Gastrocnemius medialis (tissue), 4 donors: Measurements from ENCODE around the gene TMEM234. TPM values are rescaled to one million over a fixed set of nuclear protein-coding genes. Genes with fewer than 3 reads are reported as not detected.

Experiments used
- ATAC-seq, 2 donors: fragments of 150-250 bp; one replicate each; pipeline ENCODE4 v1.9.1; 2016
- DNase-seq, 2 donors: peaks; one replicate each; pipeline ENCODE4 v3.0.0-alpha.2; 2019
- H3K27ac ChIP-seq, 4 donors: fragments of 200-600 bp; sonication (generic); 1 replicate in 1 of 4; 2 replicates in 3 of 4; pipeline ENCODE4 v1.5.1; 2016 to 2018; ENCODE audit warnings: mild to moderate bottlenecking in 2 of 4, moderate library complexity in 1 of 4
- H3K27me3 ChIP-seq, 3 donors: fragments of 200-600 bp; sonication (generic) in 2 of 3; 1 replicate in 1 of 3; 2 replicates in 2 of 3; pipeline versions ENCODE4 v1.5.1 to v1.6.0; 2016 to 2019; ENCODE audit warnings: mild to moderate bottlenecking in 1 of 3, moderate library complexity in 1 of 3
- H3K36me3 ChIP-seq, 2 donors: fragments of 200-600 bp; sonication (generic) in 1 of 2; one replicate each; pipeline ENCODE4 v1.5.1; 2017 to 2018
- H3K4me1 ChIP-seq, 2 donors: fragments of 200-600 bp; sonication (generic) in 1 of 2; one replicate each; pipeline ENCODE4 v1.5.1; 2016 to 2017; ENCODE audit warnings: mild to moderate bottlenecking in 2 of 2
- H3K4me3 ChIP-seq, 4 donors: fragments of 200-600 bp; sonication (generic) in 3 of 4; 1 replicate in 1 of 4; 2 replicates in 3 of 4; pipeline ENCODE4 v1.5.1; 2016 to 2019; ENCODE audit warnings: mild to moderate bottlenecking in 2 of 4
- H3K9me3 ChIP-seq, 3 donors: fragments of 200-600 bp; sonication (generic) in 2 of 3; 1 replicate in 1 of 3; 2 replicates in 2 of 3; pipeline ENCODE4 v1.5.1; 2016 to 2019
- POLR2A ChIP-seq, 2 donors: fragments of 450-650 bp; IDR thresholded peaks; one replicate each; pipeline ENCODE4 v1.6.1; 2017; ENCODE audit warnings: antibody characterized with exemption in 2 of 2, mild to moderate bottlenecking in 2 of 2, moderate library complexity in 2 of 2
- in situ Hi-C, 4 donors: fragments of 200-750 bp; cut with MboI; loops; one replicate each; pipeline versions ENCODE4 v1.15.0 to v1.8.0; 2017; ENCODE audit warnings: low sequenced_read_pairs in 4 of 4
- intact Hi-C: fragments of 100-400 bp; cut with DNase I; formaldehyde crosslinking; loops from one replicate; pipeline ENCODE4 v1.15.1; 2023; ENCODE audit warnings: low total_unique reads
- total RNA-seq, 4 donors: library from RNA; depleted of rRNA; stranded (reverse); fragments of >200 nt; gene quantifications; one replicate each; pipeline versions ENCODE4 v1.1.0 to v1.2.3, GENCODE V29; 2016
- TF ChIP-seq, protein P1 (sequence below), 5 experiments: fragments of 450-650 bp in 3 of 5; fragments of 200-600 bp in 2 of 5; sonication (generic) in 2 of 5; IDR thresholded peaks in 4 of 5; conservative IDR thresholded peaks in 1 of 5; 1 replicate in 4 of 5; 2 replicates in 1 of 5; pipeline ENCODE4 v1.5.1; 2016 to 2019; ENCODE audit warnings: antibody characterized with exemption in 5 of 5, mild to moderate bottlenecking in 3 of 5, moderate library complexity in 3 of 5

TMEM234 gene
- total RNA-seq, 4 donors from 2014 or later = 1.6 to 4.6 (median 4.4) TPM

DNA sequence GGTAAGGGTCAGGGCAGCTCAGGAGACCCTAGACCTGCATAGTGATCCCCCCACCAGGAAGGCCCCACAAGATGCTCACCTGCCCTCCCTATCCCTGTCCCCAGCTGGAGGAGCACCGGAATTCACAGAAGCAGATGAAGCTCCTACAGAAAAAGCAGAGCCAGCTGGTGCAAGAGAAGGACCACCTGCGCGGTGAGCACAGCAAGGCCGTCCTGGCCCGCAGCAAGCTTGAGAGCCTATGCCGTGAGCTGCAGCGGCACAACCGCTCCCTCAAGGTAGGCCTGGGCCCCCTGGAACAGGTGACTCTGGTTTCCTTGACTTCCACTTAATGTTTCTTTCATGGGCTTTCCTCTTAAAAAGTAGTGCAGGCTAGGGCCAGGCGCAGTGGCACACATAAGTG, 34.3 kb downstream of the TMEM234 start:
- Histone ChIP-seq H3K4me1 (peaks cover 12 to 18% of the 10 kb centered on the region in 2 donors), H3K36me3 (peaks cover 4 to 83% of the 10 kb centered on the region in 2 donors), H3K4me3 (no peak overlapping the region), H3K27ac (no peak overlapping the region), H3K9me3 (no peaks in the 10 kb centered on the region), H3K27me3 (no peaks in the 10 kb centered on the region)
- DNase-seq (no peak), ATAC-seq (no peak)
- intact Hi-C loops (no loop called here), in situ Hi-C loops (no loop called here)
- TF ChIP-seq, protein P1, sequence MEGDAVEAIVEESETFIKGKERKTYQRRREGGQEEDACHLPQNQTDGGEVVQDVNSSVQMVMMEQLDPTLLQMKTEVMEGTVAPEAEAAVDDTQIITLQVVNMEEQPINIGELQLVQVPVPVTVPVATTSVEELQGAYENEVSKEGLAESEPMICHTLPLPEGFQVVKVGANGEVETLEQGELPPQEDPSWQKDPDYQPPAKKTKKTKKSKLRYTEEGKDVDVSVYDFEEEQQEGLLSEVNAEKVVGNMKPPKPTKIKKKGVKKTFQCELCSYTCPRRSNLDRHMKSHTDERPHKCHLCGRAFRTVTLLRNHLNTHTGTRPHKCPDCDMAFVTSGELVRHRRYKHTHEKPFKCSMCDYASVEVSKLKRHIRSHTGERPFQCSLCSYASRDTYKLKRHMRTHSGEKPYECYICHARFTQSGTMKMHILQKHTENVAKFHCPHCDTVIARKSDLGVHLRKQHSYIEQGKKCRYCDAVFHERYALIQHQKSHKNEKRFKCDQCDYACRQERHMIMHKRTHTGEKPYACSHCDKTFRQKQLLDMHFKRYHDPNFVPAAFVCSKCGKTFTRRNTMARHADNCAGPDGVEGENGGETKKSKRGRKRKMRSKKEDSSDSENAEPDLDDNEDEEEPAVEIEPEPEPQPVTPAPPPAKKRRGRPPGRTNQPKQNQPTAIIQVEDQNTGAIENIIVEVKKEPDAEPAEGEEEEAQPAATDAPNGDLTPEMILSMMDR (IDR thresholded peaks at IDR 0.05 in 4 of 5, conservative IDR thresholded peaks at IDR 0.05 in 1 of 5) = no peak
- no peak for TF ChIP-seq POLR2A (IDR thresholded peaks at IDR 0.05)

DNA sequence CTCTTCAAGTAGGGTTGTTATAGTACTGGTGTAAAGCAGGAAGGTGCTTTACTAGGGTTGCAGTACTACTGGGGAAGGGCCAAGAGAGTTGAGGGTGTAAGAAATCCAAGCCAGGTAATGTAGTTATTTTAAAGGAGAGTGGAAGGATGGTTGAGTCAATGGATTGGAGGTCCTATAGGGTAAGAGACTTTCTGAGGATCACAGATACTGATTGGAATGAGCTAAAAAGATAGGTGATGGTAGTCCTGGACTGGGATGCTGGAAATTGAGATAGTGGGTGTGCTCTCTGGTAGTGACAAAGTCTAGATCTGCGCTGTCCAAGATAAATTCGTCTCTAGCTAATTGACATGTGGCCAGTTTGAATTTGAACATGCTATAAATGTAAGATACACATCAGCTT, 35.7 kb downstream of the TMEM234 start:
- Histone ChIP-seq H3K36me3 (peaks cover 4 to 78% of the 10 kb centered on the region in 2 donors), H3K27ac (peak overlapping the region in 1 of 4 donors; percentile 22), H3K9me3 (no peaks in the 10 kb centered on the region), H3K4me3 (no peak overlapping the region), H3K4me1 (peaks cover 21 to 28% of the 10 kb centered on the region in 2 donors), H3K27me3 (no peaks in the 10 kb centered on the region)
- intact Hi-C loops = no loop called here
- DNase-seq (no peak), ATAC-seq (no peak)
- TF ChIP-seq, protein P1 (IDR thresholded peaks at IDR 0.05 in 4 of 5, conservative IDR thresholded peaks at IDR 0.05 in 1 of 5) = no peak
- TF ChIP-seq POLR2A (IDR thresholded peaks at IDR 0.05) = no peak
- in situ Hi-C loops = no loop called here

DNA sequence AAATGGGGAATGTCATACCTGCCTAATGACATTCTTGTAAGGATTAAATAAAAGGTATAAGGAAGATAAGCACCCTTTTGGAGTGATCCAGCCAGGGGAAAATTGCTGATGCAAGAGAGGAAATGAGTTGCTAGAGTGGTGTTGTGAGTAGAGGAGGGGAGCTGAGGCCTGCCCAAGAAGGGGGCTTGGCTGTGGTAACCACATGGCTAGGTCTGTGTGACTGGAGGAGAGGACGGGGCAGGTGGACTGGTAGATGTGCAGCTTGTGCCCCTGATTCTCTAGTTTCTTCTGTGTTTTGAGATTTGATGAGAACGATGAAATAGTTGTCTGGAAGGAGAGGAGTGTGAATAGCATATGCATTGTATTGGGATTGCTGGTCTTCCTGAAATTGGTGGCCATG, 36.1 kb downstream of the TMEM234 start:
- Histone ChIP-seq H3K36me3 (peaks cover 4 to 78% of the 10 kb centered on the region in 2 donors), H3K27me3 (no peaks in the 10 kb centered on the region), H3K4me3 (no peak overlapping the region), H3K4me1 (peaks cover 25 to 32% of the 10 kb centered on the region in 2 donors), H3K9me3 (no peaks in the 10 kb centered on the region), H3K27ac (peak overlapping the region in 1 of 4 donors; percentile 22)
- DNase-seq (no peak), ATAC-seq (no peak)
- in situ Hi-C loops = no loop called here
- TF ChIP-seq, protein P1 (IDR thresholded peaks at IDR 0.05 in 4 of 5, conservative IDR thresholded peaks at IDR 0.05 in 1 of 5) = no peak
- TF ChIP-seq POLR2A (IDR thresholded peaks at IDR 0.05) = no peak
- intact Hi-C loops = no loop called here

DNA sequence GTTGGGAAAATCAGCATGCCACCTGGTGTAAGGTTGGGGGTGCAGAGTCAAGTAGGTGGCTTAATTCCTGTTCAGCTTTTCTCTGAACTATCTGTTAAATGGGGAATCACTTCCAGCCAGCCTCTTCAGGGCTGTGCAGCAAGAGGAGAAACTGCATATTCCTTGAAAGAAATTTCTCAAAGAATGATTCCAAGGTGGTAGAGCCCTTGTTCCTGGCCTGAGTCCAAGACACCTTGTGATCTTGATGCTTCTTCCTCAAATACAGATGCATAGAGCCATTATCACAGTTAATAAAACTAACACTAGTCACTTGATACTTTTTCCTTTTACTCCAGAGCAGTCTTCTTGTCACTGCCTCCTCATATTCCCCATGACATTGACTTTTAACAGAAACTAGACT, 37.5 kb downstream of the TMEM234 start:
- intact Hi-C loops (no loop called here), in situ Hi-C loops (no loop called here)
- Histone ChIP-seq H3K36me3 (peaks cover 4 to 65% of the 10 kb centered on the region in 2 donors), H3K4me3 (no peak overlapping the region), H3K27me3 (no peaks in the 10 kb centered on the region), H3K27ac (peak overlapping the region; percentile 8 to 58 (median 18)), H3K9me3 (no peaks in the 10 kb centered on the region), H3K4me1 (peaks cover 33 to 40% of the 10 kb centered on the region in 2 donors)
- TF ChIP-seq POLR2A (IDR thresholded peaks at IDR 0.05) = no peak
- TF ChIP-seq, protein P1 (IDR thresholded peaks at IDR 0.05 in 4 of 5, conservative IDR thresholded peaks at IDR 0.05 in 1 of 5) = no peak
- DNase-seq (no peak), ATAC-seq (no peak)

DNA sequence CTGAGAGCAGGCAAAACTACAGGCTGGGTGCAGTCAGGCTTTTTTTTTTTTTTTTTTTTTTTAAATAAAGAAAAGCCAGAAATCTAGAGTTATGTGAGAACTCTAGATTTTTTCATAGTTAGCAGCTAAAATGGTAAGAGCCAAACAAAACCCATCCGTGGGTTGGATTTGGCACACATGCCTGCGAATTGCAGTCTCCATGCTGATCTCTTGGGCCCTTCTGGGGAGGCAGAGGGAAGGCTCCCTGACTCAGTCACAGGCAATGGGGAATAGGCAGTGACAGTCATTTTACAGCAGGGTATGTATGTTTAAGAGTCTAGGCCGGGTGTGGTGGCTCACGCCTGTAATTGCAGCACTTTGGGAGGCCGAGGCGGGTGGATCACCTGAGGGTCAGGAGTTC, 40.1 kb downstream of the TMEM234 start:
- Histone ChIP-seq H3K27ac (peak overlapping the region; percentile 92 to 98 (median 94)), H3K9me3 (no peaks in the 10 kb centered on the region), H3K4me3 (no peak overlapping the region), H3K27me3 (no peaks in the 10 kb centered on the region), H3K36me3 (peaks cover 0 to 39% of the 10 kb centered on the region in 2 donors), H3K4me1 (peaks cover 38 to 47% of the 10 kb centered on the region in 2 donors)
- ATAC-seq (no peak), DNase-seq (peak in 1 of 2 donors; percentile 10)
- in situ Hi-C loops = no loop called here
- TF ChIP-seq, protein P1 (IDR thresholded peaks at IDR 0.05 in 4 of 5, conservative IDR thresholded peaks at IDR 0.05 in 1 of 5) = no peak
- no peak for TF ChIP-seq POLR2A (IDR thresholded peaks at IDR 0.05)
- intact Hi-C loops = no loop called here
